ENCODE measurements around the gene OR7D2. TPM values are rescaled to one million over a fixed set of nuclear protein-coding genes. Genes with fewer than 3 reads are reported as not detected.

The OR7D2 gene
- total and polyA plus RNA-seq, 2 experiments from 2014 or later: not detected

DNA sequence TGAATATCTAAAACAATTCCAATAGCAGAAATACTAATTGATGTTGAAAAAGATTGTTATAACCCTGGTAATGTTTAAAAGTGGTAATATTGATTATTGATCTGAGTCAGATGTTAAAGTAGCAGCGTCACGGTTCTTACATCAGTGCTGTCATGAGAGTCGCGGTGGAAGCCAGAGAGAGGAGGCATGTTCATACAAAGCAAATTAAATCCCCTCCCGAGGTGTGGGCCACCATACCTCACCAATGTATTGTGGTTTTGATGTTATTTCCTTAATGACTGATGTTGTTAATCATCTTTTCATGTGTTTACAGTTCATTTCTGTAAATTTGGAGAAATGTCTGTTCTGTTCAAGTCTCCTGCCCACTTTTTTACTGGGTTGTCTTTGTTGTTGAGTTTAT, 27.4 kb upstream of the OR7D2 start:
- no peak for DNase-seq (ENCODE audit: low spot score)
- H3K9me3 Mint-ChIP-seq: peaks cover 98% of the 10 kb centered on the region
- H3K9me2 ChIP-seq (ENCODE audit: insufficient read depth): no peaks in the 10 kb centered on the region
- no peaks in the 10 kb centered on the region for H3K4me1 Mint-ChIP-seq
- no peak overlapping the region for H3K27ac ChIP-seq (ENCODE audit: low read depth)
- H2AFZ ChIP-seq: no peak overlapping the region
- peaks cover 100% of the 10 kb centered on the region for H3K79me2 ChIP-seq (replicated peaks; ENCODE audit: insufficient read depth)
- no peak overlapping the region for H3K4me3 Mint-ChIP-seq
- H3K4me3 ChIP-seq: no peak overlapping the region
- ATAC-seq: no peak
- peaks cover 8% of the 10 kb centered on the region for H3K27me3 Mint-ChIP-seq (ENCODE audit: insufficient read depth, low read depth, poor library complexity)
- H3K36me3 Mint-ChIP-seq (ENCODE audit: low read depth): peaks cover 100% of the 10 kb centered on the region
- no peak for TF ChIP-seq CREB1 (CRISPR knock-in tag; IDR thresholded peaks at IDR 0.05; ENCODE audit: low read depth)
- no peak for TF ChIP-seq POLR2AphosphoS5 (IDR thresholded peaks at IDR 0.05; ENCODE audit: low read depth)
- TF ChIP-seq, protein P1, sequence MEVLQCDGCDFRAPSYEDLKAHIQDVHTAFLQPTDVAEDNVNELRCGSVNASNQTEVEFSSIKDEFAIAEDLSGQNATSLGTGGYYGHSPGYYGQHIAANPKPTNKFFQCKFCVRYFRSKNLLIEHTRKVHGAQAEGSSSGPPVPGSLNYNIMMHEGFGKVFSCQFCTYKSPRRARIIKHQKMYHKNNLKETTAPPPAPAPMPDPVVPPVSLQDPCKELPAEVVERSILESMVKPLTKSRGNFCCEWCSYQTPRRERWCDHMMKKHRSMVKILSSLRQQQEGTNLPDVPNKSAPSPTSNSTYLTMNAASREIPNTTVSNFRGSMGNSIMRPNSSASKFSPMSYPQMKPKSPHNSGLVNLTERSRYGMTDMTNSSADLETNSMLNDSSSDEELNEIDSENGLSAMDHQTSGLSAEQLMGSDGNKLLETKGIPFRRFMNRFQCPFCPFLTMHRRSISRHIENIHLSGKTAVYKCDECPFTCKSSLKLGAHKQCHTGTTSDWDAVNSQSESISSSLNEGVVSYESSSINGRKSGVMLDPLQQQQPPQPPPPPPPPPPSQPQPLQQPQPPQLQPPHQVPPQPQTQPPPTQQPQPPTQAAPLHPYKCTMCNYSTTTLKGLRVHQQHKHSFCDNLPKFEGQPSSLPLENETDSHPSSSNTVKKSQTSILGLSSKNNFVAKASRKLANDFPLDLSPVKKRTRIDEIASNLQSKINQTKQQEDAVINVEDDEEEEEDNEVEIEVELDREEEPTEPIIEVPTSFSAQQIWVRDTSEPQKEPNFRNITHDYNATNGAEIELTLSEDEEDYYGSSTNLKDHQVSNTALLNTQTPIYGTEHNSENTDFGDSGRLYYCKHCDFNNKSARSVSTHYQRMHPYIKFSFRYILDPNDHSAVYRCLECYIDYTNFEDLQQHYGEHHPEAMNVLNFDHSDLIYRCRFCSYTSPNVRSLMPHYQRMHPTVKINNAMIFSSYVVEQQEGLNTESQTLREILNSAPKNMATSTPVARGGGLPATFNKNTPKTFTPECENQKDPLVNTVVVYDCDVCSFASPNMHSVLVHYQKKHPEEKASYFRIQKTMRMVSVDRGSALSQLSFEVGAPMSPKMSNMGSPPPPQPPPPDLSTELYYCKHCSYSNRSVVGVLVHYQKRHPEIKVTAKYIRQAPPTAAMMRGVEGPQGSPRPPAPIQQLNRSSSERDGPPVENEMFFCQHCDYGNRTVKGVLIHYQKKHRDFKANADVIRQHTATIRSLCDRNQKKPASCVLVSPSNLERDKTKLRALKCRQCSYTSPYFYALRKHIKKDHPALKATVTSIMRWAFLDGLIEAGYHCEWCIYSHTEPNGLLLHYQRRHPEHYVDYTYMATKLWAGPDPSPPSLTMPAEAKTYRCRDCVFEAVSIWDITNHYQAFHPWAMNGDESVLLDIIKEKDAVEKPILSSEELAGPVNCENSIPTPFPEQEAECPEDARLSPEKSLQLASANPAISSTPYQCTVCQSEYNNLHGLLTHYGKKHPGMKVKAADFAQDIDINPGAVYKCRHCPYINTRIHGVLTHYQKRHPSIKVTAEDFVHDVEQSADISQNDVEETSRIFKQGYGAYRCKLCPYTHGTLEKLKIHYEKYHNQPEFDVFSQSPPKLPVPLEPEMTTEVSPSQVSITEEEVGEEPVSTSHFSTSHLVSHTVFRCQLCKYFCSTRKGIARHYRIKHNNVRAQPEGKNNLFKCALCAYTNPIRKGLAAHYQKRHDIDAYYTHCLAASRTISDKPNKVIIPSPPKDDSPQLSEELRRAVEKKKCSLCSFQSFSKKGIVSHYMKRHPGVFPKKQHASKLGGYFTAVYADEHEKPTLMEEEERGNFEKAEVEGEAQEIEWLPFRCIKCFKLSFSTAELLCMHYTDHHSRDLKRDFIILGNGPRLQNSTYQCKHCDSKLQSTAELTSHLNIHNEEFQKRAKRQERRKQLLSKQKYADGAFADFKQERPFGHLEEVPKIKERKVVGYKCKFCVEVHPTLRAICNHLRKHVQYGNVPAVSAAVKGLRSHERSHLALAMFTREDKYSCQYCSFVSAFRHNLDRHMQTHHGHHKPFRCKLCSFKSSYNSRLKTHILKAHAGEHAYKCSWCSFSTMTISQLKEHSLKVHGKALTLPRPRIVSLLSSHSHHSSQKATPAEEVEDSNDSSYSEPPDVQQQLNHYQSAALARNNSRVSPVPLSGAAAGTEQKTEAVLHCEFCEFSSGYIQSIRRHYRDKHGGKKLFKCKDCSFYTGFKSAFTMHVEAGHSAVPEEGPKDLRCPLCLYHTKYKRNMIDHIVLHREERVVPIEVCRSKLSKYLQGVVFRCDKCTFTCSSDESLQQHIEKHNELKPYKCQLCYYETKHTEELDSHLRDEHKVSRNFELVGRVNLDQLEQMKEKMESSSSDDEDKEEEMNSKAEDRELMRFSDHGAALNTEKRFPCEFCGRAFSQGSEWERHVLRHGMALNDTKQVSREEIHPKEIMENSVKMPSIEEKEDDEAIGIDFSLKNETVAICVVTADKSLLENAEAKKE (CRISPR knock-in tag; IDR thresholded peaks at IDR 0.05): no peak
- TF ChIP-seq NANOG (IDR thresholded peaks at IDR 0.05; ENCODE audit: borderline replicate concordance): no peak
- no peak for TF ChIP-seq ZNF114 (CRISPR knock-in tag; IDR thresholded peaks at IDR 0.05)
- TF ChIP-seq JUNB (IDR thresholded peaks at IDR 0.05; ENCODE audit: unreplicated experiment): no peak
- TF ChIP-seq EZH2phosphoT487 (IDR thresholded peaks at IDR 0.05; ENCODE audit: unreplicated experiment): no peak
- TF ChIP-seq STAT1 (IDR thresholded peaks at IDR 0.05; ENCODE audit: unreplicated experiment): no peak
- TF ChIP-seq, protein P2, sequence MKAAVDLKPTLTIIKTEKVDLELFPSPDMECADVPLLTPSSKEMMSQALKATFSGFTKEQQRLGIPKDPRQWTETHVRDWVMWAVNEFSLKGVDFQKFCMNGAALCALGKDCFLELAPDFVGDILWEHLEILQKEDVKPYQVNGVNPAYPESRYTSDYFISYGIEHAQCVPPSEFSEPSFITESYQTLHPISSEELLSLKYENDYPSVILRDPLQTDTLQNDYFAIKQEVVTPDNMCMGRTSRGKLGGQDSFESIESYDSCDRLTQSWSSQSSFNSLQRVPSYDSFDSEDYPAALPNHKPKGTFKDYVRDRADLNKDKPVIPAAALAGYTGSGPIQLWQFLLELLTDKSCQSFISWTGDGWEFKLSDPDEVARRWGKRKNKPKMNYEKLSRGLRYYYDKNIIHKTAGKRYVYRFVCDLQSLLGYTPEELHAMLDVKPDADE (IDR thresholded peaks at IDR 0.05): no peak
- TF ChIP-seq ZNF331 (CRISPR knock-in tag; IDR thresholded peaks at IDR 0.05; ENCODE audit: low read depth): no peak
- TF ChIP-seq, protein P3, sequence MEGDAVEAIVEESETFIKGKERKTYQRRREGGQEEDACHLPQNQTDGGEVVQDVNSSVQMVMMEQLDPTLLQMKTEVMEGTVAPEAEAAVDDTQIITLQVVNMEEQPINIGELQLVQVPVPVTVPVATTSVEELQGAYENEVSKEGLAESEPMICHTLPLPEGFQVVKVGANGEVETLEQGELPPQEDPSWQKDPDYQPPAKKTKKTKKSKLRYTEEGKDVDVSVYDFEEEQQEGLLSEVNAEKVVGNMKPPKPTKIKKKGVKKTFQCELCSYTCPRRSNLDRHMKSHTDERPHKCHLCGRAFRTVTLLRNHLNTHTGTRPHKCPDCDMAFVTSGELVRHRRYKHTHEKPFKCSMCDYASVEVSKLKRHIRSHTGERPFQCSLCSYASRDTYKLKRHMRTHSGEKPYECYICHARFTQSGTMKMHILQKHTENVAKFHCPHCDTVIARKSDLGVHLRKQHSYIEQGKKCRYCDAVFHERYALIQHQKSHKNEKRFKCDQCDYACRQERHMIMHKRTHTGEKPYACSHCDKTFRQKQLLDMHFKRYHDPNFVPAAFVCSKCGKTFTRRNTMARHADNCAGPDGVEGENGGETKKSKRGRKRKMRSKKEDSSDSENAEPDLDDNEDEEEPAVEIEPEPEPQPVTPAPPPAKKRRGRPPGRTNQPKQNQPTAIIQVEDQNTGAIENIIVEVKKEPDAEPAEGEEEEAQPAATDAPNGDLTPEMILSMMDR (conservative IDR thresholded peaks at IDR 0.05; ENCODE audit: low read depth in 2 of 2): no peak
- TF ChIP-seq, protein P4, sequence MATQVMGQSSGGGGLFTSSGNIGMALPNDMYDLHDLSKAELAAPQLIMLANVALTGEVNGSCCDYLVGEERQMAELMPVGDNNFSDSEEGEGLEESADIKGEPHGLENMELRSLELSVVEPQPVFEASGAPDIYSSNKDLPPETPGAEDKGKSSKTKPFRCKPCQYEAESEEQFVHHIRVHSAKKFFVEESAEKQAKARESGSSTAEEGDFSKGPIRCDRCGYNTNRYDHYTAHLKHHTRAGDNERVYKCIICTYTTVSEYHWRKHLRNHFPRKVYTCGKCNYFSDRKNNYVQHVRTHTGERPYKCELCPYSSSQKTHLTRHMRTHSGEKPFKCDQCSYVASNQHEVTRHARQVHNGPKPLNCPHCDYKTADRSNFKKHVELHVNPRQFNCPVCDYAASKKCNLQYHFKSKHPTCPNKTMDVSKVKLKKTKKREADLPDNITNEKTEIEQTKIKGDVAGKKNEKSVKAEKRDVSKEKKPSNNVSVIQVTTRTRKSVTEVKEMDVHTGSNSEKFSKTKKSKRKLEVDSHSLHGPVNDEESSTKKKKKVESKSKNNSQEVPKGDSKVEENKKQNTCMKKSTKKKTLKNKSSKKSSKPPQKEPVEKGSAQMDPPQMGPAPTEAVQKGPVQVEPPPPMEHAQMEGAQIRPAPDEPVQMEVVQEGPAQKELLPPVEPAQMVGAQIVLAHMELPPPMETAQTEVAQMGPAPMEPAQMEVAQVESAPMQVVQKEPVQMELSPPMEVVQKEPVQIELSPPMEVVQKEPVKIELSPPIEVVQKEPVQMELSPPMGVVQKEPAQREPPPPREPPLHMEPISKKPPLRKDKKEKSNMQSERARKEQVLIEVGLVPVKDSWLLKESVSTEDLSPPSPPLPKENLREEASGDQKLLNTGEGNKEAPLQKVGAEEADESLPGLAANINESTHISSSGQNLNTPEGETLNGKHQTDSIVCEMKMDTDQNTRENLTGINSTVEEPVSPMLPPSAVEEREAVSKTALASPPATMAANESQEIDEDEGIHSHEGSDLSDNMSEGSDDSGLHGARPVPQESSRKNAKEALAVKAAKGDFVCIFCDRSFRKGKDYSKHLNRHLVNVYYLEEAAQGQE (IDR thresholded peaks at IDR 0.05; ENCODE audit: unreplicated experiment): no peak
- no peak for TF ChIP-seq EZH2 (IDR thresholded peaks at IDR 0.05; ENCODE audit: low read depth, unreplicated experiment)
- no peak overlapping the region for H3K4me2 ChIP-seq
- H3K27ac Mint-ChIP-seq: no peak overlapping the region
- H3K36me3 ChIP-seq (ENCODE audit: insufficient read depth): peaks cover 17% of the 10 kb centered on the region
- no peaks in the 10 kb centered on the region for H3F3A ChIP-seq (replicated peaks; ENCODE audit: low read depth)
- H3K4me1 ChIP-seq (ENCODE audit: insufficient read depth): peaks cover 8% of the 10 kb centered on the region; the same call in 1 of the 2 replicates
- no peaks in the 10 kb centered on the region for H3K27me3 ChIP-seq (ENCODE audit: insufficient read depth)
- H4K20me1 ChIP-seq (replicated peaks; ENCODE audit: insufficient read depth): peaks cover 40% of the 10 kb centered on the region
